ENCODE results near the gene ATP13A3. TPM values are rescaled to one million over a fixed set of nuclear protein-coding genes. Genes with fewer than 3 reads are reported as not detected.

ATP13A3 gene
- polyA plus RNA-seq, 3 donors = 94.1 to 114 (median 106) TPM

DNA sequence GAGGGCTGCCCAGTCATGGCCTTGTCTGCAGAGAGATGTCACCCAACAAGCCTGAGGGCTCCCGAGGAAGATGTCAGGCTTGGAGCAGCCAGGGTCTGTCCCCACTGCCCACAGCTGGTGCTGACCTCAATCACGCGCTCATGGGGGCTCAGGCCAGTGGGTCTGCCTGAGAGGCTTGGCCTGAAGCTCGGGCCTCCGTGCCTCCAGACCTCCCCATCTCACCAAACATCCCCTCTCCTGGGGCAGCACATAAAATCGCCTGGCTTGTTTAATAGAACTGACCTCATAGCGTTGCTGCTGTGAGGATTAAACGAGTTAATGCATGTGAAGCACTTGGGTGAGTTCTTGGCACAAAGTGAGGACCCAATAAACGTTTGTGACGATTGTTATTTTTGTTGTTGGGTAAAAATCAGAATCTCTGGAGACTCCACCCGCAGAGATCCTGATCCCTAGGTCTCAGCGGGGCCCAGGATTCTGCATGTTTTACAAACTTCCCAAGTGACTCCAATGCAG, 120.8 kb downstream of the ATP13A3 start:
- no peak for DNase-seq (ENCODE audit: extremely low read depth in 1 of 11, low read depth in 9 of 11, low spot score in 4 of 11)

DNA sequence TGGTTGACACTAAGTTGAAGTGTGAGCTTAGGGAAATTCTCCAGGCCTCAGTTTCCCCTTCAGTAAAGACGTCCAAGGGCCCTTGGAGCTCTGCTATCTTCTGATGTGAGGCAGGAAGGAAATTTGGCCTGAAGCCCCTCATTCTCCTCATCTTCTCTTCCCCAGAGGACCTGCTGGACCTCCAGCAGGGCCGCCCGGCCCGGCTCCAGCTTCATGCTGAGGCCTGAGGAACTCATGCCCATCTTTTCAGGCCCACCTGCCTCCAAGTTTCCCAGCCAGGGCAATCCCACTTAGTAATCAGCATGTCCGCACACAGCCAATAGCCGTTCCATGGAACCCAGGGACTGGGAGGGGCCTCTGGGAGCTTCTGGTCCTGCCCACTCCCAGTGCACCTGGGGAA, 121.3 kb downstream of the ATP13A3 start:
- DNase-seq (ENCODE audit: extremely low read depth in 1 of 11, low read depth in 9 of 11, low spot score in 4 of 11) = no peak

- DNase-seq (ENCODE audit: extremely low read depth in 1 of 11, low read depth in 9 of 11, low spot score in 4 of 11) = peak in 2 of 11 donors; percentile 27 to 40
Observed at GRCh38 chr3:194364652-194365434, 122.0 kb downstream of the ATP13A3 start.

DNA sequence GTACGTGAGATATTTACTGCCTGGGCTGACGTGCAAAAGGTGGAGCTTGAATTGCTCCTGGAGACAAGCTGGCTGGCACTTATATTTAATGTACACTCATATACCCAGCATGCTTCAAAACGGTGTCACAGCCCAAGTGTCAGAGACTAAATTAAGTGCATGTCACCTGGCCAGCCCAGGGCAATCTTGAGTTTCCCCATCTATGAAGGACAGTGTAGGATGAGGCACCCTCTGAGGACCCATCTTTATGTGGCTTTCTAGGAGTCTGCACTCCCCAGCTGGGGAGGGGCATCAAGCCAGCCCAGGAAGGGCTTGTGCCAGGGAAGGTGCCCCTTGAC, 122.5 kb downstream of the ATP13A3 start:
- no peak for DNase-seq (ENCODE audit: extremely low read depth in 1 of 11, low read depth in 9 of 11, low spot score in 4 of 11)

- no peak for DNase-seq (ENCODE audit: extremely low read depth in 1 of 11, low read depth in 9 of 11, low spot score in 4 of 11)
Observed at GRCh38 chr3:194360568-194360967, 126.2 kb downstream of the ATP13A3 start.

DNA sequence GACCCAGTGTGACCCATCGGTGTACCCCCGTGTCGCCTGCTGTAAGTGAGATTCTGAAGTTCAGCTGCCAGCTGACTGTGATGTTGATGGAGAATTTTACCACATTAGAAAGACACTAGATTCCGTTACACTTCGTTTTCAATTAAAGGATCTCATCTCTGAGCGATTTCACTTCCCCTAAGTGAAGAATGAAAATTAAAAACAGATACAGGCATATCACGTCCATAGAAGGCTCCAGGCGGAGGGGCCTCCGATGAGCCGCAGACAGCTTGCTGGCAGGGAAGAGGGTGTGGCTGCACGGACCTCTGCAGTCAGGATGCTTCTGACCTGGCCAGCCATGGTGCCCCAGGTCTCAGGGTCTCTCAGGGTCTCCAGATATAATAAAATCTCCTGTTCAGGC, 129.1 kb downstream of the ATP13A3 start:
- DNase-seq (ENCODE audit: extremely low read depth in 1 of 11, low read depth in 9 of 11, low spot score in 4 of 11) = no peak

- DNase-seq (ENCODE audit: extremely low read depth in 1 of 11, low read depth in 9 of 11, low spot score in 4 of 11) = no peak
Observed at GRCh38 chr3:194355379-194355778, 131.4 kb downstream of the ATP13A3 start.

DNA sequence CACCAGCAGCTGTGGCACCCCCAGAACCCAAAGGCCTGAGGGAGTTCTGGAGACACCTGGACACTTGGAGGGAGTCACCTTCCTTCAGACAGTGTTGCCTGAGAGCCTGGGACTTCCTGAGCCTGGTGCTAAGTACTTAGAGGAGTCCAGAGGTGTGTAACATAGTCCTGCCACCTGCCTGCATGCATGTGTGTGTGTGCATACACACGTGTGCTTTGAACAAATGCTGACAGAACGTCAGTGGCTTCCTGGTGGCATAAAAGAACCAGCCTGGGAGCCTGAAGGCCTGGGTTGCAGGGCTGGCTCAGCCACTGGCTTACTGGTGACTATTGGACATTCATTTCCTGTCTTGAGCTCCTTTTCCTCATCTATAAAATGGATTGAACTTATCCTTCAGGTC, 132.5 kb downstream of the ATP13A3 start:
- DNase-seq (ENCODE audit: extremely low read depth in 1 of 11, low read depth in 9 of 11, low spot score in 4 of 11) = no peak

Other genes with a start within 250 kb of the ATP13A3 start
- gene CPN2, start 135.7 kb downstream of the ATP13A3 start, polyA plus RNA-seq (ENCODE audit: insufficient read length in 3 of 3) = under 1 TPM; 0.38 to 0.82 (median 0.51) TPM
- under 1 TPM; 0.05 to 0.08 (median 0.07) TPM for gene LRRC15, start 117.3 kb downstream of the ATP13A3 start, polyA plus RNA-seq (ENCODE audit: insufficient read length in 3 of 3)
- gene GP5, start 87.7 kb downstream of the ATP13A3 start, polyA plus RNA-seq (ENCODE audit: insufficient read length in 3 of 3) = under 1 TPM; 0.51 to 0.95 (median 0.69) TPM
- 10 to 100 TPM; 18.7 to 23.1 (median 19.0) TPM for gene TMEM44, start 146.4 kb upstream of the ATP13A3 start, polyA plus RNA-seq (ENCODE audit: insufficient read length in 3 of 3)
- gene LSG1, start 185.2 kb upstream of the ATP13A3 start, polyA plus RNA-seq (ENCODE audit: insufficient read length in 3 of 3) = 10 to 100 TPM; 32.6 to 46.1 (median 46.1) TPM
- 1 to 10 TPM; 5.6 to 8.9 (median 8.4) TPM for gene FAM43A, start 198.9 kb upstream of the ATP13A3 start, polyA plus RNA-seq (ENCODE audit: insufficient read length in 3 of 3)